Endothelial cell of umbilical vein (primary cell): ENCODE measurements around the gene ESF1. TPM values are rescaled to one million over a fixed set of nuclear protein-coding genes. Genes with fewer than 3 reads are reported as not detected.
A peak's percentile ranks its signal among the peaks of the same experiment; 100 is the strongest.

ENCODE experiments used
- BruUV-seq: library from RNA; stranded (reverse); fragments of 400-500 nt; replicated peaks from 2 replicates; lab custom pipeline; 2021; lab: Mats Ljungman, UMichigan
- CTCF ChIA-PET: fragments of 300-600, 350-600 bp; sonication (Branson Sonifier 250); formaldehyde crosslinking; loops from one replicate; lab custom pipeline; 2021; ENCODE audit warnings: antibody characterized with exemption, inconsistent platforms; lab: Charles Lee
- POLR2A ChIA-PET: fragments of 300-600, 350-600 bp; sonication (Branson Sonifier 250); formaldehyde crosslinking; loops from one replicate; lab custom pipeline; 2021; ENCODE audit warnings: antibody characterized with exemption, inconsistent platforms; lab: Charles Lee
- DNase-seq: peaks from one replicate; pipeline ENCODE4 v3.0.0-alpha.2; 2011; ENCODE audit warnings: low read depth, low spot score
- FAIRE-seq: peaks from 2 replicates; lab custom pipeline; 2011; peaks lifted over from hg19 to GRCh38; lab: Jason Lieb, UNC
- H2AFZ ChIP-seq: 2 replicates; pipeline ENCODE4 v1.6.0; 2012; ENCODE audit warnings: low read depth, low read length, control low read depth, inconsistent platforms
- H3K27ac ChIP-seq: 2 replicates; pipeline ENCODE4 v1.5.1; 2011; ENCODE audit warnings: low read depth, mild to moderate bottlenecking, control low read depth, low read length, moderate library complexity; ENCODE audit not compliant: insufficient read depth
- H3K27me3 ChIP-seq, 2 experiments: 2 replicates each; pipeline versions ENCODE4 v1.6.0 to v1.6.1; 2011; ENCODE audit warnings: low read length in 2 of 2, mixed read lengths in 1 of 2; ENCODE audit not compliant: control insufficient read depth in 2 of 2, insufficient read depth in 2 of 2
- H3K36me3 ChIP-seq, 2 experiments: 2 replicates in 1 of 2; 3 replicates in 1 of 2; pipeline ENCODE4 v1.5.1; 2011; ENCODE audit warnings: low read length in 2 of 2, mild to moderate bottlenecking in 1 of 2, moderate library complexity in 1 of 2; ENCODE audit not compliant: control insufficient read depth in 2 of 2, insufficient read depth in 2 of 2; ENCODE audit errors: extremely low read depth in 1 of 2
- H3K4me1 ChIP-seq: 3 replicates; pipeline ENCODE4 v1.5.1; 2011; ENCODE audit warnings: mild to moderate bottlenecking, low read length; ENCODE audit not compliant: control insufficient read depth, insufficient read depth; ENCODE audit errors: extremely low read depth
- H3K4me2 ChIP-seq: 2 replicates; pipeline ENCODE4 v1.6.1; 2011; ENCODE audit warnings: low read length, control low read depth, mixed read lengths; ENCODE audit not compliant: insufficient read depth
- H3K4me3 ChIP-seq, 3 experiments: fragments of 200-600 bp in 1 of 3; sonication (generic), shearing (Covaris generic) in 1 of 3; replicated peaks in 1 of 3; 2 replicates each; pipeline ENCODE4 v1.5.1; 2011 to 2016; ENCODE audit warnings: control low read depth in 3 of 3, low read length in 3 of 3, mild to moderate bottlenecking in 2 of 3, inconsistent platforms in 1 of 3, low read depth in 1 of 3, moderate library complexity in 1 of 3; ENCODE audit not compliant: insufficient read depth in 1 of 3
- H3K79me2 ChIP-seq: 2 replicates; pipeline ENCODE4 v1.6.0; 2012; ENCODE audit warnings: low read length, inconsistent platforms; ENCODE audit not compliant: control insufficient read depth, insufficient read depth
- H3K9ac ChIP-seq: replicated peaks from 2 replicates; pipeline ENCODE3; 2011; ENCODE audit warnings: low read length, control low read depth; ENCODE audit not compliant: insufficient read depth; ENCODE audit errors: extremely low read depth
- H3K9me1 ChIP-seq: replicated peaks from 3 replicates; pipeline ENCODE4 v1.6.0; 2011; ENCODE audit warnings: mild to moderate bottlenecking, low read length; ENCODE audit not compliant: control insufficient read depth, insufficient read depth; ENCODE audit errors: extremely low read depth
- H3K9me3 ChIP-seq: replicated peaks from 2 replicates; pipeline ENCODE4 v1.5.1; 2012; ENCODE audit warnings: low read length, inconsistent platforms; ENCODE audit not compliant: control insufficient read depth, insufficient read depth
- H4K20me1 ChIP-seq: replicated peaks from 2 replicates; pipeline ENCODE3; 2011; ENCODE audit warnings: mild to moderate bottlenecking, low read length; ENCODE audit not compliant: control insufficient read depth, insufficient read depth; ENCODE audit errors: extremely low read depth
- EZH2 ChIP-seq: IDR thresholded peaks from 2 replicates; pipeline ENCODE4 v1.6.1; 2012; ENCODE audit warnings: borderline replicate concordance, low read depth, mild to moderate bottlenecking, moderate library complexity, low read length, inconsistent platforms; ENCODE audit not compliant: severe bottlenecking
- FOS ChIP-seq: IDR thresholded peaks from 2 replicates; pipeline ENCODE4 v1.6.1; 2011; ENCODE audit warnings: mild to moderate bottlenecking, low read length, moderate library complexity, borderline replicate concordance; ENCODE audit not compliant: insufficient read depth
- MYC ChIP-seq: IDR thresholded peaks from one replicate; pipeline ENCODE4 v1.6.1; 2011; ENCODE audit warnings: mild to moderate bottlenecking, low read depth, low read length
- POLR2A ChIP-seq: IDR thresholded peaks from 2 replicates; pipeline ENCODE4 v1.6.1; 2012; ENCODE audit warnings: low read depth, mild to moderate bottlenecking, control low read depth, low read length
- POLR2AphosphoS5 ChIP-seq: IDR thresholded peaks from 2 replicates; pipeline ENCODE4 v1.6.1; 2012; ENCODE audit warnings: low read depth, mild to moderate bottlenecking, control low read depth, low read length, moderate library complexity; ENCODE audit not compliant: insufficient read depth
- dilution Hi-C: fragments of 300-500 bp; cut with MboI; formaldehyde crosslinking; loops from one replicate; pipeline ENCODE4 v1.15.0; 2019; ENCODE audit warnings: low sequenced_read_pairs; ENCODE audit not compliant: extremely low pct_ligation_motif_present
- intact Hi-C: fragments of 100-400 bp; cut with micrococcal nuclease; formaldehyde crosslinking; loops from one replicate; pipeline ENCODE4 v1.10.0; 2022
- polyA plus RNA-seq, 4 experiments: library from polyadenylated mRNA; depleted of rRNA in 3 of 4; stranded (reverse) in 3 of 4; unstranded in 1 of 4; fragments of >200 nt; gene quantifications; 2 replicates each; pipeline versions ENCODE4 v1.2.1 to v1.2.3, GENCODE V29; 2011 to 2012; ENCODE audit warnings: missing spikeins in 1 of 4
- total RNA-seq: library from RNA; stranded (reverse); gene quantifications from 2 replicates; pipeline ENCODE4 v1.2.3, GENCODE V29; 2021
- TF ChIP-seq, protein P1 (sequence below): IDR thresholded peaks from 2 replicates; pipeline ENCODE4 v1.6.1; 2011; ENCODE audit not compliant: insufficient read depth, insufficient read length
- TF ChIP-seq, protein P2 (sequence below), 2 donors: IDR thresholded peaks; 1 replicate in 1 of 2; 2 replicates in 1 of 2; pipeline ENCODE4 v1.5.1; 2011; ENCODE audit warnings: low read length in 2 of 2, mild to moderate bottlenecking in 2 of 2, moderate library complexity in 2 of 2, control low read depth in 1 of 2, inconsistent platforms in 1 of 2, low read depth in 1 of 2; ENCODE audit not compliant: insufficient read depth in 1 of 2; ENCODE audit errors: extremely low read depth in 1 of 2

The ESF1 gene
- total and polyA plus RNA-seq, 2 donors (not counting 3 experiments of a cell fraction or from before 2014, with no cell fraction given) = 0.72 to 15.5 TPM

DNA sequence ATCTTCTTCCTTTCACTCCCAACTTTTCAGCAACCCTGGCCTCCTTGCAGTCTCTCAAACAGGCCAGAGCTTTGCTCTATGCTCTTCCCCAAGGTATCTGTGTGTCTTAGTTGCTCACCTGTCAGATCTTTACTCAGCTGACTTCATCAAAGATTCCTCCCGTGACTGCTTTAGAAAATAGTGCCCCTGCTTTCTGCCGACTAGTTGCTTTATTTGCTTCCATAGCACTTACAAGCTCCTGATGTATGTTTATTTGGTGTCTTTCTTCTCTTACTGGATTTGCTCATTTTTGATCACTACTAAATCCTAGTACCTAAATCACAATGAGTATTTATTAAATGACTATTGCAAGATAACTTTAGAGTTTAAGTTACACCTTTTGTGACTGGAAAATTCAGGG is 6.0 kb upstream of the ESF1 start:
- Histone ChIP-seq H3K4me3 (no peak overlapping the region), H3K36me3 (peaks cover 12 to 34% of the 10 kb centered on the region in 2 experiments), H3K4me2 (no peak overlapping the region), H3K9me1 (no peaks in the 10 kb centered on the region), H3K9ac (no peak overlapping the region), H3K79me2 (peaks cover 21% of the 10 kb centered on the region), H2AFZ (no peak overlapping the region), H3K9me3 (no peaks in the 10 kb centered on the region), H4K20me1 (peaks cover 4% of the 10 kb centered on the region), H3K4me1 (peaks cover 12% of the 10 kb centered on the region), H3K27ac (no peak overlapping the region), H3K27me3 (no peaks in the 10 kb centered on the region)
- FAIRE-seq (no peak), DNase-seq (no peak)
- ChIA-PET CTCF (interaction anchor here (1.3 to 1.6 kb wide), 2 partner anchors 10 to 29 kb away, joined by 4 read pairs; no protein-coding TSS in a partner anchor), POLR2A (no interaction called here)
- dilution Hi-C loops (no loop called here), intact Hi-C loops (no loop called here)
- TF ChIP-seq MYC = no peak
- TF ChIP-seq EZH2 = no peak
- TF ChIP-seq, protein P1, sequence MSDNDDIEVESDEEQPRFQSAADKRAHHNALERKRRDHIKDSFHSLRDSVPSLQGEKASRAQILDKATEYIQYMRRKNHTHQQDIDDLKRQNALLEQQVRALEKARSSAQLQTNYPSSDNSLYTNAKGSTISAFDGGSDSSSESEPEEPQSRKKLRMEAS = no peak
- no peak for TF ChIP-seq POLR2A
- no TSS peak for BruUV-seq

DNA sequence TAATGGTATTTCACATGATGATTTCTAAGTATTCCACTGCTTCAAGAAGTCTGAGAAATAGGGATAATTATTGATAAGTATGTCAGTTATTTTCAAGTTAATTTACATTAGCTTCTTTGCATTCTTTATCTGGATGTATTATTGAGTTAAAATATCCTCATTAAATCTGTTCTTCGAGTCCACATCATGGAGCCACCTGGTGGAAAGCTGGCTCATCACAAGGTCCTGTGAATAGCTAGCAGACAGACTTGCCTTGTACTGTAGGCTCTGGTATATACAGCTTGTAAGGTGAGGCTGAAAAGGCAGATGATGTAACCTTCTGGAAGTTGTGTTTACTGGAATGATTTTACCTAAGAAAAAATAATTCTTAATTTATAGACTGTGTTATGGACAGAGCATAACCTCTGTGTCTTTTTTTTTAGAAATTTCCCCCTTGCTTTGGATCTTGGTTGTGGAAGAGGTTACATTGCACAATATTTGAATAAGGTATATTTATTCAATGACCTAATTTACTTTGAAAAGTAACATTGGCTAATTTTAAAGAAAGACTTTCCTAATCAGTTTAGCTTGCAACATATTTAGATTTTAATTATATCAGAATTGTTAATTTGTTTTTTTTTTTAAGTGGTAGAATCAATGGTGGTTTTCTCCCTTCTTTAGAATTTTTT is 3.6 kb upstream of the ESF1 start:
- no peak overlapping the region for H3K9ac ChIP-seq
- no peak overlapping the region for H3K4me2 ChIP-seq
- no peaks in the 10 kb centered on the region for H3K9me1 ChIP-seq
- POLR2A ChIA-PET = no interaction called here
- DNase-seq (peak; percentile 67), FAIRE-seq (peak; percentile 89)
- CTCF ChIA-PET = interaction anchor here (0.6 to 2.3 kb wide), 32 partner anchors 8 to 864 kb away, joined by 3 to 38 read pairs (median 5); no protein-coding TSS in a partner anchor
- H3K27ac ChIP-seq = no peak overlapping the region
- TF ChIP-seq POLR2AphosphoS5 = no peak
- TF ChIP-seq, protein P2, sequence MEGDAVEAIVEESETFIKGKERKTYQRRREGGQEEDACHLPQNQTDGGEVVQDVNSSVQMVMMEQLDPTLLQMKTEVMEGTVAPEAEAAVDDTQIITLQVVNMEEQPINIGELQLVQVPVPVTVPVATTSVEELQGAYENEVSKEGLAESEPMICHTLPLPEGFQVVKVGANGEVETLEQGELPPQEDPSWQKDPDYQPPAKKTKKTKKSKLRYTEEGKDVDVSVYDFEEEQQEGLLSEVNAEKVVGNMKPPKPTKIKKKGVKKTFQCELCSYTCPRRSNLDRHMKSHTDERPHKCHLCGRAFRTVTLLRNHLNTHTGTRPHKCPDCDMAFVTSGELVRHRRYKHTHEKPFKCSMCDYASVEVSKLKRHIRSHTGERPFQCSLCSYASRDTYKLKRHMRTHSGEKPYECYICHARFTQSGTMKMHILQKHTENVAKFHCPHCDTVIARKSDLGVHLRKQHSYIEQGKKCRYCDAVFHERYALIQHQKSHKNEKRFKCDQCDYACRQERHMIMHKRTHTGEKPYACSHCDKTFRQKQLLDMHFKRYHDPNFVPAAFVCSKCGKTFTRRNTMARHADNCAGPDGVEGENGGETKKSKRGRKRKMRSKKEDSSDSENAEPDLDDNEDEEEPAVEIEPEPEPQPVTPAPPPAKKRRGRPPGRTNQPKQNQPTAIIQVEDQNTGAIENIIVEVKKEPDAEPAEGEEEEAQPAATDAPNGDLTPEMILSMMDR (IDR thresholded peaks at IDR 0.05; ENCODE audit: extremely low read depth in 1 of 2, insufficient read depth in 1 of 2, low read depth in 1 of 2, low read length in 2 of 2) = peak; percentile 48 to 52
- TF ChIP-seq FOS = no peak
- peaks cover 43% of the 10 kb centered on the region for H3K79me2 ChIP-seq
- H2AFZ ChIP-seq = no peak overlapping the region
- H3K4me3 ChIP-seq = no peak overlapping the region
- no peaks in the 10 kb centered on the region for H3K27me3 ChIP-seq
- no TSS peak for BruUV-seq
- peaks cover 6 to 25% of the 10 kb centered on the region in 2 experiments for H3K36me3 ChIP-seq
- peaks cover 19% of the 10 kb centered on the region for H3K4me1 ChIP-seq
- no peaks in the 10 kb centered on the region for H3K9me3 ChIP-seq
- dilution Hi-C loops (no loop called here), intact Hi-C loops (loop anchor here (1.0 to 5.0 kb wide), 3 partner anchors 331 to 861 kb away; no protein-coding TSS in a partner anchor)
- peaks cover 4% of the 10 kb centered on the region for H4K20me1 ChIP-seq
